Natural killer cell (primary cell): ENCODE measurements around the gene ACSL5. TPM values are rescaled to one million over a fixed set of nuclear protein-coding genes. Genes with fewer than 3 reads are reported as not detected.
"Not testable (repeated sequence)": the region's sequence is repeated elsewhere in the genome, so short reads cannot be mapped to it uniquely, and the experiment has no call there.

Experiments used
- ATAC-seq, 3 donors: fragments of 150-1000 bp in 2 of 3; fragments of 200-7000 bp in 1 of 3; cut with Tn5 transposase; 1 replicate in 1 of 3; 2 replicates in 2 of 3; pipeline ENCODE4 v1.10.0; 2021; ENCODE audit warnings: mild to moderate bottlenecking in 2 of 3, moderate library complexity in 2 of 3
- DNase-seq, 2 donors: peaks; one replicate each; pipeline versions ENCODE4 v3.0.0 to v3.0.0-alpha.2; 2013 to 2021; ENCODE audit warnings: mixed read lengths in 1 of 2
- H3K27ac ChIP-seq: one replicate; pipeline ENCODE4 v1.5.1; 2013; ENCODE audit warnings: mild to moderate bottlenecking, low read length
- H3K27me3 ChIP-seq: one replicate; pipeline ENCODE4 v1.6.1; 2013; ENCODE audit warnings: low read length; ENCODE audit not compliant: control insufficient read depth, insufficient read depth
- H3K36me3 ChIP-seq: one replicate; pipeline ENCODE4 v1.6.1; 2013; ENCODE audit warnings: low read length; ENCODE audit not compliant: control insufficient read depth, insufficient read depth
- H3K4me1 ChIP-seq: one replicate; pipeline ENCODE4 v1.6.1; 2013; ENCODE audit warnings: low read length; ENCODE audit not compliant: control insufficient read depth, insufficient read depth
- H3K4me3 ChIP-seq: one replicate; pipeline ENCODE4 v1.5.1; 2013; ENCODE audit warnings: low read length
- H3K9me3 ChIP-seq: one replicate; pipeline ENCODE4 v1.6.1; 2013; ENCODE audit warnings: low read length; ENCODE audit not compliant: control insufficient read depth, insufficient read depth
- H3K27ac Mint-ChIP-seq, 2 donors: one replicate each; pipeline ENCODE4 v1.8.0; 2022; ENCODE audit warnings: mild to moderate bottlenecking in 2 of 2, mixed read lengths in 2 of 2, moderate library complexity in 1 of 2
- H3K27me3 Mint-ChIP-seq, 2 donors: one replicate each; pipeline ENCODE4 v1.8.0; 2022; ENCODE audit warnings: low read depth in 2 of 2, mixed read lengths in 2 of 2
- H3K36me3 Mint-ChIP-seq: one replicate; pipeline ENCODE4 v1.8.0; 2022; ENCODE audit warnings: mixed read lengths
- H3K4me1 Mint-ChIP-seq, 2 donors: one replicate each; pipeline ENCODE4 v1.8.0; 2022; ENCODE audit warnings: mixed read lengths in 2 of 2
- H3K4me3 Mint-ChIP-seq: one replicate; pipeline ENCODE4 v1.8.0; 2022; ENCODE audit warnings: mild to moderate bottlenecking, moderate library complexity, mixed read lengths
- H3K9me3 Mint-ChIP-seq, 2 donors: one replicate each; pipeline ENCODE4 v1.8.0; 2022; ENCODE audit warnings: mixed read lengths in 2 of 2
- CTCF ChIP-seq: fragments of 200-600 bp; IDR thresholded peaks from one replicate; pipeline ENCODE4 v1.8.0; 2022; ENCODE audit warnings: antibody characterized with exemption
- WGBS: methylation state at CpG from one replicate; pipeline ENCODE4 v1.1.7; 2013; ENCODE audit warnings: missing lambda C conversion rate; ENCODE audit not compliant: insufficient coverage; 5-methylcytosine and 5-hydroxymethylcytosine counted together
- intact Hi-C: fragments of 100-400 bp; cut with micrococcal nuclease; formaldehyde crosslinking; loops from one replicate; pipeline ENCODE4 v1.14.2; 2022
- total RNA-seq, 4 donors: library from RNA; stranded (reverse); fragments of 120-200 nt in 1 of 4; gene quantifications; one replicate each; pipeline versions ENCODE4 v1.2.3 to v1.2.4, GENCODE V29; 2013 to 2022

ACSL5 gene
- total RNA-seq, 3 donors from 2014 or later (not counting 1 experiment from before 2014, with no cell fraction given), result 41.7 to 71.2 (median 53.7) TPM

GRCh38 chr10:112374724-112375541, 1.0 kb downstream of the ACSL5 start:
- Mint-ChIP-seq H3K4me1 (peaks cover 54 to 60% of the 10 kb centered on the region in 2 donors), H3K9me3 (no peaks in the 10 kb centered on the region), H3K4me3 (peak overlapping the region; percentile 100), H3K36me3 (no peaks in the 10 kb centered on the region), H3K27me3 (no peaks in the 10 kb centered on the region), H3K27ac (peak overlapping the region; percentile 99 to 100)
- 30% methylated on average over 8 of the region's 8 CpGs for WGBS
- Histone ChIP-seq H3K27me3 (no peaks in the 10 kb centered on the region), H3K4me1 (peaks cover 44% of the 10 kb centered on the region), H3K9me3 (no peaks in the 10 kb centered on the region), H3K27ac (peak overlapping the region; percentile 90), H3K36me3 (peaks cover 3% of the 10 kb centered on the region), H3K4me3 (peak overlapping the region; percentile 90)
- DNase-seq, result peak; percentile 27 to 60
- TF ChIP-seq CTCF, result no peak
- peak; percentile 13 to 38 (median 20) for ATAC-seq
- intact Hi-C loops, result loop anchor here (5.0 kb wide), 1 partner anchor 72 kb away; the partner anchor contains the start of genes VTI1A and ZDHHC6

- Mint-ChIP-seq H3K4me1 (peaks cover 63 to 69% of the 10 kb centered on the region in 2 donors), H3K27ac (peak overlapping the region; percentile 99 to 100)
Measured at GRCh38 chr10:112375721-112376395, 1.9 kb downstream of the ACSL5 start.

GRCh38 chr10:112376396-112376790, 2.5 kb downstream of the ACSL5 start:
- H3K36me3 Mint-ChIP-seq, result no peaks in the 10 kb centered on the region
- H3K9me3 Mint-ChIP-seq, result no peaks in the 10 kb centered on the region

More at GRCh38 chr10:112375721-112376395, 1.9 kb downstream of the ACSL5 start:
- Histone ChIP-seq H3K4me1 (peaks cover 46% of the 10 kb centered on the region), H3K27ac (peak overlapping the region; percentile 90), H3K4me3 (peak overlapping the region; percentile 90), H3K27me3 (no peaks in the 10 kb centered on the region), H3K9me3 (no peaks in the 10 kb centered on the region), H3K36me3 (peaks cover 3% of the 10 kb centered on the region)
- WGBS, result under 1% methylated on average over 16 of the region's 16 CpGs
- DNase-seq (peak; percentile 49 to 78), ATAC-seq (peak; percentile 86 to 88 (median 88))
- TF ChIP-seq CTCF, result no peak
- intact Hi-C loops, result loop anchor here (5.0 kb wide), 1 partner anchor 71 kb away; the partner anchor contains the start of genes VTI1A and ZDHHC6
- Mint-ChIP-seq H3K27me3 (no peaks in the 10 kb centered on the region), H3K36me3 (no peaks in the 10 kb centered on the region), H3K4me3 (peak overlapping the region; percentile 100), H3K9me3 (no peaks in the 10 kb centered on the region)

GRCh38 chr10:112377116-112377515, 3.2 kb downstream of the ACSL5 start:
- DNase-seq, H3K9me3 ChIP-seq, H3K4me3 ChIP-seq, H3K9me3 Mint-ChIP-seq, H3K27me3 Mint-ChIP-seq, H3K27me3 ChIP-seq, H3K36me3 ChIP-seq, H3K36me3 Mint-ChIP-seq, ATAC-seq: not testable (repeated sequence)
- H3K4me1 ChIP-seq, result peaks cover 46% of the 10 kb centered on the region
- H3K4me1 Mint-ChIP-seq, result peaks cover 65 to 74% of the 10 kb centered on the region in 2 donors
- H3K27ac ChIP-seq, result peak overlapping the region; percentile 90
- peak overlapping the region; percentile 99 to 100 for H3K27ac Mint-ChIP-seq
- H3K4me3 Mint-ChIP-seq, result peak overlapping the region; percentile 54
- intact Hi-C loops, result loop anchor here (5.0 kb wide), 1 partner anchor 70 kb away; the partner anchor contains the start of genes VTI1A and ZDHHC6
- WGBS, result 91% methylated on average over 8 of the region's 9 CpGs

More at GRCh38 chr10:112376396-112376790, 2.5 kb downstream of the ACSL5 start:
- Histone ChIP-seq H3K9me3 (no peaks in the 10 kb centered on the region), H3K27me3 (no peaks in the 10 kb centered on the region), H3K27ac (peak overlapping the region; percentile 90), H3K4me3 (peak overlapping the region; percentile 90), H3K4me1 (peaks cover 46% of the 10 kb centered on the region), H3K36me3 (peaks cover 3% of the 10 kb centered on the region)
- H3K4me3 Mint-ChIP-seq, result peak overlapping the region; percentile 100
- peaks cover 63 to 74% of the 10 kb centered on the region in 2 donors for H3K4me1 Mint-ChIP-seq
- no peak for TF ChIP-seq CTCF
- no peak for DNase-seq
- peak; percentile 36 to 49 (median 36) for ATAC-seq
- intact Hi-C loops, result loop anchor here (5.0 kb wide), 1 partner anchor 71 kb away; the partner anchor contains the start of genes VTI1A and ZDHHC6
- no peaks in the 10 kb centered on the region for H3K27me3 Mint-ChIP-seq
- under 1% methylated on average over 11 of the region's 11 CpGs for WGBS
- H3K27ac Mint-ChIP-seq, result peak overlapping the region; percentile 99 to 100
